GM20000 (cell line): ENCODE measurements around the gene ALDH3A1.

Experiments
- DNase-seq: peaks from one replicate; pipeline ENCODE4 v3.0.0; 2012; ENCODE audit warnings: low spot score
- CTCF ChIP-seq: IDR thresholded peaks from 2 replicates; pipeline ENCODE4 v1.5.1; 2012; ENCODE audit warnings: mild to moderate bottlenecking, control low read depth; ENCODE audit errors: extremely low read depth, missing control alignments

Gene ALDH3A1

GRCh38 chr17:19703828-19704613 is 44.1 kb downstream of the ALDH3A1 start:
- DNase-seq, result no peak
- no peak for TF ChIP-seq CTCF

DNA sequence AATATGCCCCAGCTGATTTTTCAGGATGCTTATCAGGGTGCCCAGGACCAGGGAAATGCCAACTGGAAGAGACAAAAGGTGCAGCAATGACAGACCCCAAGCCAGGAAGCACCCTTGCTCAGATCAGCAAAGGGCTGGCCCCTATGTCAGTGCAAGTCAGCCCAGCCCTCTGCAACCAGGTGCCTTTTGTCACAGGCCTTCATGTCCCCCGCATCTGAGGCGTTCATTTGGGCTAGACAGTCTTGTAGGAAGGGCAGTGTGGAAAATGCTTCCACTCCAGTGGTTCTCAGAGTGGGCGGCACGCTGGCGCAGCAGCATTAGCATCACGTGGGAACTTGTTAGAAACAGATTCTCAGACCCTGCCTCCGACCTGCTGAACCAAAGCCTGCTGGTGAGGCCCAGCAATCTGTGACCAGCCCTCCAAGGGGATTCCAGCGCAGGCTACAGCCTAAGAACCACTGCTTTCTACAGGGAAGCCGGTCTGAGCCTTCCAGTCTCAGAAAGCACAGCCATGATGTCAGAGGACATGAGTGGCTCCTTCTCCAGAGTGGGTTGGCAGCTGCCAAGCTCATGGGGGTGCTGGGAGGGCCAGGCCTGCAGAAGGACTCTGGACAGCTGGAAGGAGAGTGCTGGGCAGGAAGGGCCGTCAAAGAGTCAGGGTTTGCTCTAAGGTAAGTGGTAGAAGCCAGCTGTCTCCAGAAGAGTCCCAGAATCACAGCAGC is 44.8 kb downstream of the ALDH3A1 start:
- no peak for DNase-seq
- no peak for TF ChIP-seq CTCF

DNA sequence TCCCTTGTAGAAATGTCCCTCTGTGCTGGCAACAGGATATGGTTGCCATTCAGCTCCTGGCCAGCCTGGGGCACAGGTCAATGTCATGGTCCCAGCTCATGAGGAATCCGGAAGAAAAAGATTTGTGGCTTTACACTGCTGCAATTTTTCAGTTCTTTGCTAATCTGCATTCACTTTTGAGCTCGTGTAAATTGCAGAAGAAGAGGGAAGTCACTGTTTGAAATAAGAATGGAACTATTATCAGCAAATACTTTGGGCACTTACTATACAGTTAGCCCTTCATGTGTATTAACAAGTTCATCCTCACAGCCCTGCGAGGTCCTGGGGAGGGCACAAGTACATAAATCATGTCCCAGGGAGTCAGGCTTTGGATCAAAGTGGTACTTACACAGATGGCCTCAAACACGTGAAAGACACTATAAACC is 45.9 kb downstream of the ALDH3A1 start:
- TF ChIP-seq CTCF, result no peak
- DNase-seq, result no peak
